Mesenchymal stem cell (in vitro differentiated cells and primary cell): ENCODE data around the gene TMEM181.

ENCODE experiments used
- DNase-seq: peaks from one replicate; pipeline ENCODE4 v3.0.0-alpha.2; 2013
- H2AFZ ChIP-seq: one replicate; pipeline ENCODE4 v1.6.1; 2013; ENCODE audit warnings: low read depth, mild to moderate bottlenecking, control low read depth, inconsistent platforms, low read length, moderate library complexity
- H2AK5ac ChIP-seq: 2 replicates; pipeline ENCODE4 v1.6.1; 2013; ENCODE audit warnings: low read length, moderate library complexity, mild to moderate bottlenecking, inconsistent platforms; ENCODE audit not compliant: severe bottlenecking
- H2BK120ac ChIP-seq: one replicate; pipeline ENCODE4 v1.6.1; 2013; ENCODE audit warnings: low read depth, mild to moderate bottlenecking, inconsistent platforms, low read length, moderate library complexity
- H2BK12ac ChIP-seq, 2 experiments: one replicate each; pipeline ENCODE4 v1.6.1; 2013; ENCODE audit warnings: inconsistent platforms in 2 of 2, low read length in 2 of 2, mild to moderate bottlenecking in 2 of 2, moderate library complexity in 2 of 2, control low read depth in 1 of 2
- H2BK15ac ChIP-seq: one replicate; pipeline ENCODE4 v1.6.1; 2013; ENCODE audit warnings: mild to moderate bottlenecking, low read depth, inconsistent platforms; ENCODE audit not compliant: poor library complexity, severe bottlenecking
- H2BK5ac ChIP-seq: 2 replicates; pipeline ENCODE4 v1.6.1; 2013; ENCODE audit warnings: low read depth, mild to moderate bottlenecking, low read length, control low read depth, inconsistent platforms; ENCODE audit not compliant: poor library complexity, severe bottlenecking
- H3K14ac ChIP-seq, 2 experiments: one replicate each; pipeline ENCODE4 v1.6.1; 2013; ENCODE audit warnings: inconsistent platforms in 2 of 2, low read length in 2 of 2, control low read depth in 1 of 2, mild to moderate bottlenecking in 1 of 2, moderate library complexity in 1 of 2
- H3K18ac ChIP-seq, 2 experiments: one replicate each; pipeline ENCODE4 v1.6.1; 2013; ENCODE audit warnings: inconsistent platforms in 2 of 2, low read length in 2 of 2, control low read depth in 1 of 2, low read depth in 1 of 2, mild to moderate bottlenecking in 1 of 2
- H3K23ac ChIP-seq, 2 experiments: one replicate each; pipeline ENCODE4 v1.6.1; 2013; ENCODE audit warnings: inconsistent platforms in 2 of 2, low read length in 2 of 2, mild to moderate bottlenecking in 2 of 2, moderate library complexity in 2 of 2, control low read depth in 1 of 2
- H3K27ac ChIP-seq: 2 replicates; pipeline ENCODE4 v1.5.1; 2013; ENCODE audit warnings: mild to moderate bottlenecking, moderate library complexity, low read length, control low read depth, inconsistent platforms; ENCODE audit not compliant: poor library complexity, severe bottlenecking
- H3K27me3 ChIP-seq, 2 experiments: 2 replicates each; pipeline versions ENCODE4 v1.6.1 to v1.7.0; 2013; ENCODE audit warnings: low read length in 2 of 2, mild to moderate bottlenecking in 2 of 2, moderate library complexity in 2 of 2, control low read depth in 1 of 2, inconsistent platforms in 1 of 2; ENCODE audit not compliant: control insufficient read depth in 1 of 2, insufficient read depth in 1 of 2
- H3K36me3 ChIP-seq, 2 experiments: 2 replicates each; pipeline versions ENCODE4 v1.6.1 to v1.7.0; 2013; ENCODE audit warnings: low read length in 2 of 2, control low read depth in 1 of 2, inconsistent platforms in 1 of 2, low read depth in 1 of 2, mild to moderate bottlenecking in 1 of 2; ENCODE audit not compliant: insufficient read depth in 2 of 2, control insufficient read depth in 1 of 2
- H3K4ac ChIP-seq, 2 experiments: one replicate each; pipeline ENCODE4 v1.6.1; 2013; ENCODE audit warnings: inconsistent platforms in 2 of 2, low read length in 2 of 2, mild to moderate bottlenecking in 2 of 2, moderate library complexity in 2 of 2, control low read depth in 1 of 2, low read depth in 1 of 2
- H3K4me1 ChIP-seq: 2 replicates; pipeline ENCODE4 v1.6.1; 2013; ENCODE audit warnings: low read depth, low read length, control low read depth; ENCODE audit not compliant: control insufficient read depth, insufficient read depth
- H3K4me2 ChIP-seq: 2 replicates; pipeline ENCODE4 v1.6.1; 2013; ENCODE audit warnings: low read length, mild to moderate bottlenecking, inconsistent platforms; ENCODE audit not compliant: poor library complexity, severe bottlenecking
- H3K4me3 ChIP-seq, 2 experiments: 2 replicates each; pipeline versions ENCODE4 v1.5.1 to v1.7.0; 2013; ENCODE audit warnings: low read length in 2 of 2, mild to moderate bottlenecking in 2 of 2, control low read depth in 1 of 2, low read depth in 1 of 2; ENCODE audit not compliant: insufficient read depth in 1 of 2
- H3K79me1 ChIP-seq: replicated peaks from 2 replicates; pipeline ENCODE4 v1.6.1; 2013; ENCODE audit warnings: mild to moderate bottlenecking, control low read depth, low read length, inconsistent platforms; ENCODE audit not compliant: poor library complexity, severe bottlenecking
- H3K9ac ChIP-seq: 2 replicates; pipeline ENCODE4 v1.7.0; 2013; ENCODE audit warnings: mild to moderate bottlenecking, low read length, moderate library complexity
- H3K9me3 ChIP-seq: 2 replicates; pipeline ENCODE4 v1.7.0; 2013; ENCODE audit warnings: mild to moderate bottlenecking, low read length; ENCODE audit not compliant: control insufficient read depth
- H4K8ac ChIP-seq: one replicate; pipeline ENCODE4 v1.6.1; 2013; ENCODE audit warnings: inconsistent platforms, mild to moderate bottlenecking, low read length, moderate library complexity
- H4K91ac ChIP-seq: one replicate; pipeline ENCODE4 v1.6.1; 2013; ENCODE audit warnings: mild to moderate bottlenecking, low read length, inconsistent platforms
- WGBS: methylation state at CpG from one replicate; pipeline ENCODE4 v1.1.7; 2013; ENCODE audit warnings: mixed read lengths; 5-methylcytosine and 5-hydroxymethylcytosine counted together

Gene TMEM181

DNA sequence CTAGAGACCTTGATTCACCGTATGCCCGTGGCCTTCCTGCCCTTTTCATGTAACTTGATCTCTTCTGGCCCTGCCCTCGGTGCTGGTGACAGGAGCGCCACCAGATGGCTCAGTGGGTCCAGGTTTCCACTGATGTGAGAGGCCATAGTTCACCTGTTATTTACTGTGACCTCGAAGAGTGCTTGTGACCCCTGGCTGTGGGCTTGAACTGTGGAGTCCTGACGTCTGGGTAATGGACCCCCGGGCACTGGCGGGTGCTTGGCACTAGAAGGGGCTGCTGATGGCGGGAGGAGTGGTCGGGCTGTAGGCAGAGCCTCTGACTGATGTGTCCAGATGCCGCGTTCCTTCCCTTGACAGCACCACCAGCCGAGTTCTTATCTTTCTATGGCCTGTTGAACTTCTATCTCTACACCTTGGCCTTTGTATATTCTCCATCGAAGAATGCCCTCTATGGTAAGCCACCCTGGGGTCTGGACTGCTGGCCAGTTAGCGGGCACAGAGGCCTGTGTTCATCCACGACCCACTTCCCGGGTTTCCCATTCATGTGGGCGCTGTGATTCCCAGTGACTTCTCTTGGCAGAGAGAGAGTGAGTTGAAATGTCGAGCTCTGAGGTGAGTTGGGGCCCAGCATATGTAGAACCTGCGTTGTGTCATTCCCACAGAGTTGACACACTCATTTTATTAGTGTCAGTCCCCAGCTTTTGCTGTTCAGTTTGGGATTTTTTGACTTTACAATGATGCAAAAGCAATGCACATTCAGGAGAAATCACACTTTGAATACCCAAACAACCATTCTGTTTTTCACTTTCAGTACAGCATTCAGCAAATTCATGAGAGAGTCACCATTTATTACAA, 69.7 kb downstream of the TMEM181 start:
- no peak for DNase-seq
- Histone ChIP-seq H3K9me3 (no peaks in the 10 kb centered on the region), H2BK120ac (no peak overlapping the region), H3K4ac (no peak overlapping the region), H3K18ac (no peak overlapping the region), H2AFZ (no peak overlapping the region), H3K4me3 (no peak overlapping the region), H4K91ac (no peak overlapping the region), H2BK15ac (no peak overlapping the region), H3K79me1 (peaks cover 25% of the 10 kb centered on the region), H2BK5ac (no peak overlapping the region), H3K36me3 (peaks cover 62 to 69% of the 10 kb centered on the region in 2 experiments), H3K23ac (no peak overlapping the region), H3K27ac (no peak overlapping the region), H3K9ac (no peak overlapping the region), H2AK5ac (no peak overlapping the region), H3K4me2 (no peak overlapping the region), H3K4me1 (peaks cover 4% of the 10 kb centered on the region), H3K14ac (no peak overlapping the region), H2BK12ac (no peak overlapping the region), H4K8ac (no peak overlapping the region), H3K27me3 (no peaks in the 10 kb centered on the region)
- 92% methylated on average over 20 of the region's 20 CpGs for WGBS

DNA sequence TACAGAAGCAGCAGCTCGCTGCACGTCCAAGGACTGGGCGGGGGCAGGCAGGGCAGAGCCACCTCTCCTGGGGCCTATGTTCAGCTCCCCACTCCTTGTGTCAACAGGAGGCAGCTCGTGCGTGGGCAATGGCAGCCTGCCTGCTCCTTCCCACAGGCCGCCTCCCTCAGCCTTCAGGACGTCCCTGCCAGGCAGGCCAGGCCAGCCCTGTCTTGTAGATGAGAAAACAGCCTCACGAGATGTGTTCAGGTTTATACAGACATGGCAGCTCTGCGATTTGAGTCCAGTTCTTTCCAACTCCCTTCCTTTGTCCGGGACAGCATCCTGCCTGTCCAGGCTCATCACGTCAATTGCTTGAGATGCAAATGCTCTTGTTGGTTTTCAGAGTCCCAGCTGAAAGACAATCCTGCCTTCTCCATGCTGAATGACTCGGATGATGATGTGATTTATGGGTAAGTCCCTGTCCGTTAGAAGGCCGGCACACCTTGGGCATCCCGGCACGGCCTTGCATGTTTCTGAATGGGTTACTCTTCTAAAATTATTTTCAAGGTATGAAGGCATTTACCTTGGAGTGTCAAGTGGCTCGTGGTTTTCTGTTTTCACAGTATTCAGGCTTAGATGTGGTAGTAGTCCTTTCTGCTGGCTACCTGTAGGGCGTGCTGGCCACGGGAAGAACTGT, 71.2 kb downstream of the TMEM181 start:
- Histone ChIP-seq H3K79me1 (peaks cover 24% of the 10 kb centered on the region), H4K91ac (no peak overlapping the region), H3K9ac (peak overlapping the region; percentile 77), H3K9me3 (no peaks in the 10 kb centered on the region), H3K27ac (no peak overlapping the region), H3K36me3 (peaks cover 57 to 66% of the 10 kb centered on the region in 2 experiments), H3K27me3 (no peaks in the 10 kb centered on the region), H4K8ac (no peak overlapping the region), H3K14ac (peak overlapping the region in 1 of 2 experiments; percentile 72), H3K18ac (peak overlapping the region in 1 of 2 experiments; percentile 37), H3K4ac (no peak overlapping the region), H2BK12ac (peak overlapping the region in 1 of 2 experiments; percentile 38), H2BK15ac (no peak overlapping the region), H3K4me2 (no peak overlapping the region), H3K4me3 (peak overlapping the region in 1 of 2 experiments; percentile 60), H2AK5ac (no peak overlapping the region), H2AFZ (no peak overlapping the region), H2BK120ac (no peak overlapping the region), H2BK5ac (no peak overlapping the region), H3K23ac (no peak overlapping the region), H3K4me1 (peaks cover 4% of the 10 kb centered on the region)
- no peak for DNase-seq
- WGBS = 94% methylated on average over 19 of the region's 19 CpGs

DNA sequence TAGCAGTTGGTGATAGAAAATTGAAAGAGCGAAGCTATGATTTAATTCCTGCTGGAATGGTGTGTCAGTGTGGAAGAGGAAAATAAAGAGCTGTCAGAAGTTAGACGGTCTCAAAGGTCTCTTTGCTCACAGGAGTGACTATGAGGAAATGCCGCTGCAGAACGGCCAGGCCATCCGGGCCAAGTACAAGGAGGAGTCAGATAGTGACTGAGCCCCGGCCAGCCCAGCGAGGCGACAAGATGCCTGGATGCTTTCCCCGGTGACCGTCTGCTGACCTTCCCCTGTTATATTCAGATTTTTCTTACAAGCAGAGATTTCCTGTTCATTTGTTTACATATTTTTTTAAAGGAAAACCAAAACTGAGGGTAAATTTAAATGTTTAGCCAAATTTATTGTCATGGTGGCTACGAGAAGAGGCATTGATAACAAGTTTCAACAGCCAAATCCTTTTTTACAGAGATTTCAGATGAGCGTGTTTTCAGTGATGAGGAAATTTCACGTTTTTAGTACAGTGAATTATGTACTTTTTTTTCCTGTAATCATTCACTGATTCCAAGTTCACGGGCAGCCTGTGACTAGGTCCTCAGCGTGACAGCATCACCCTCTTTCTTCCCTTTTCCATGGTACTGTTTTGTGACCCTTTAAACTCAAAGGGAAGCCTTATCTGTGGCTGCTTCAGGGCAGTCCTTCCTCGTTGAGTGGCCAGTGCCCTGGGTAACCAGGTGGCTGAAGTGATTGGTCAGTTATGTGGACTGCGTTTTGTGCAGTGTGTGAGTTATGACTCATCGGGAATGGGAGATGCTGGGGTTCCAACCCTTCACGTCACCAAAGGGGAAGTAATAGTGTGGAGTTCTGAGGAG, 72.0 kb downstream of the TMEM181 start:
- peaks cover 20% of the 10 kb centered on the region for H3K79me1 ChIP-seq
- H3K18ac ChIP-seq = peak overlapping the region in 1 of 2 experiments; percentile 52
- H4K8ac ChIP-seq = peak overlapping the region; percentile 35
- H2BK120ac ChIP-seq = no peak overlapping the region
- H3K14ac ChIP-seq = no peak overlapping the region
- H2BK15ac ChIP-seq = no peak overlapping the region
- H3K27ac ChIP-seq = peak overlapping the region; percentile 80
- no peaks in the 10 kb centered on the region for H3K27me3 ChIP-seq
- H3K9me3 ChIP-seq = no peaks in the 10 kb centered on the region
- H3K23ac ChIP-seq = no peak overlapping the region
- H2AFZ ChIP-seq = no peak overlapping the region
- no peak overlapping the region for H3K4ac ChIP-seq
- H4K91ac ChIP-seq = no peak overlapping the region
- H3K4me1 ChIP-seq = peaks cover 4% of the 10 kb centered on the region
- peak; percentile 85 for DNase-seq
- WGBS = 58% methylated on average over 17 of the region's 19 CpGs
- no peak overlapping the region for H2BK12ac ChIP-seq
- H2BK5ac ChIP-seq = no peak overlapping the region
- peak overlapping the region in 1 of 2 experiments; percentile 60 for H3K4me3 ChIP-seq
- H3K4me2 ChIP-seq = no peak overlapping the region
- H2AK5ac ChIP-seq = no peak overlapping the region
- peaks cover 54 to 66% of the 10 kb centered on the region in 2 experiments for H3K36me3 ChIP-seq
- peak overlapping the region; percentile 77 for H3K9ac ChIP-seq
